HG03097 (cell line): Measurements from ENCODE around the gene PPM1H.

Source experiments
- ATAC-seq: cut with Tn5 transposase; IDR thresholded peaks from one replicate; pipeline ENCODE4 v1.9.1; 2021; ENCODE audit not compliant: unreplicated experiment, low FRiP score

The PPM1H gene

DNA sequence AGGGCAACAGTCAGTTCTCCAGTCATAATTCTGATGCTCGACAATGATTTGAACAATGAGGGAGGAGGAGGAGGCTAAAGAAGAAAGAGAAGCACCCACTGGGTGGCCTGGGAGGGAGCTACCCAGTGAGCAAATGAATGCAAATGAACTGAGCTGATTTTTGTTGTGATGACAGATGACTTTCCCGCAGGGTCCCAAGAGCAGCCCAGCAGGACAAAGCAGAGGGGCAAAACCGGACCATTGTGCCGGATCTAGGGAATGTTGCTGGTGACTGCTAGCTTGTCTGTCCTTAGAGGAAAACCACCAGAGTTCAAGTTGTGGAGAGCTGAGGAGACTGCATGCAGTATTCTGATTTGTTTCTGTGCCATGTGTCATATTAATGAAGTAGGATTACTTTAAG is 305.5 kb downstream of the PPM1H start:
- no peak for ATAC-seq

DNA sequence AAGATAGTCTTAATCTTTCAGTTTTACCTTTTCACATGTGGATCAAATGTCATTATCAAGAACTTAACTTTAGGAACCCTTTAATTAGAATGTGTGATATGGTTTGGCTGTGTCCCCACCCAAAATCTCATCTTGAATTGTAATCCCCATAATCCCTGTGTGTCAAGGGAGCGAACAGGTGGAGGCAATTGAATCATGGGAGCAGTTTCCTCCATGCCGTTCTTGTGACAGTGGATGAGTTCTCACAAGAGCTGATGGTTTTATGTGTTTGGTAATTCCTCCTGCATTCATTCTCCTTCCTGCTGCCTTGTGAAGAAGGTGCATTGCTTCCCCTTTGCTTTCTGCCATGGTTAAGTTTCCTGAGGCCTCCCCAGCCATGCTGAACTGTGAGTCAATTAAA is 307.8 kb downstream of the PPM1H start:
- no peak for ATAC-seq

DNA sequence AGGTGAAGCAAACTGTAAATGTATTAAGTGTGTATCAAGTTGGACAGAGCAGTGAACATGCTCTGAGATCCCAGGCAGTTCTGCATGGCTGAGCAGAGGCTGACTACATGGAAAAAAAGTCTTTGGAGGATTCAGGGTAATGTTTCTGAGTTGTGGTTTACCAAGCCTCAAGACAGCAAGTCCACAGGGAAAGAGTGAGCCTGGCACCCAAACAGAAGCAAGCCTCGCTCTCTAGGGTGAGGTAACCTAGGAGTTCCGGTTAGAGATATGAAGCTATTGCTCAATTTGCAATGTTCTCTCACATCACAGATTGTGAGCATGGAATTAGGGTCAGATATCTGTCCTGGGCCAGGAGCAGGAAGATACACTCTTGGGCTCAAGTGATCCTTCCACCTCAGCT is 309.7 kb downstream of the PPM1H start:
- ATAC-seq: no peak

DNA sequence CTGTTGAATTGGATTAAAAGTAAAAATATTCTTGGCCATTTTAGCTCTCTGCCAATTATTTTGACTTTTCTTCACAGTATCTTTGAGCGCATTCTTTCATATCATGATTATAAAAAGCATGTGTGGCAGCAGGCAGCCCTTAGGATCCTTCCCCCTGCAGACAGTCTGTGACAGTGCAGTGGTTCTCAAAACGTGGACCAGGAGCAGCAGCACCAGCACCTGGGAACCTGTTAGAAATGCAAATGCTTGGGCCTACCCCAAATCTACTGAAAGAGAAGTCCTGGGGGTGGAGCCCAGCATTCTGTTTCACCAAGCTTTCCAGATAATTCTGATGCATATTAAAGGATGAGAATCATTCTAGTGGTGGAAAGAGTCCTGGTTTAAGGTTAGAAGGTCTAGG is 312.8 kb downstream of the PPM1H start:
- no peak for ATAC-seq

DNA sequence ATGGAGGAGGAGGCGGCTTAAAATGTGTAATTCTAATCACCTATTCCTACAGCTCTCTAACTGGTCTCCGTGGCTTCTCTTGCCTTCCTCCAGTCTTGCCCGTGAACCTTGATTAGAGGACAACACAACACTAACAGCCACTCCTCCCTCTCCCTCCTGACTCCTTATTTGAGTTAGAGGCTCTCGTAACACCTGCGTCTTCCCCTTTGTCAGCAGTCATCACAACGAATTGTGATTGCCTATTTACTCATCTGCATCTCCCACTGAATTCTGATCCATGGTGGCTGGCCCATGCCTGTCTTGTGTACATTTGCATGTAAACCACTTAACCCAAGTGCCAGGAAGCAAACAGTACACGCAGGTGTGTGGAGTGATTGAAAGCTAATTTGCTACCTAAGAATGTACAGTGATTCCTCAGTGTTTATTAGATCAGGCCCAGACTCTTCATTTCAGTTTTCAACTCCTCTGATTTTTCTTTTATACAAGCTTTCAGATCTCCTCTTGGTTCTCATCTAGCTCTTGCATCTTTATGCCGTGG is 313.8 kb downstream of the PPM1H start:
- no peak for ATAC-seq

DNA sequence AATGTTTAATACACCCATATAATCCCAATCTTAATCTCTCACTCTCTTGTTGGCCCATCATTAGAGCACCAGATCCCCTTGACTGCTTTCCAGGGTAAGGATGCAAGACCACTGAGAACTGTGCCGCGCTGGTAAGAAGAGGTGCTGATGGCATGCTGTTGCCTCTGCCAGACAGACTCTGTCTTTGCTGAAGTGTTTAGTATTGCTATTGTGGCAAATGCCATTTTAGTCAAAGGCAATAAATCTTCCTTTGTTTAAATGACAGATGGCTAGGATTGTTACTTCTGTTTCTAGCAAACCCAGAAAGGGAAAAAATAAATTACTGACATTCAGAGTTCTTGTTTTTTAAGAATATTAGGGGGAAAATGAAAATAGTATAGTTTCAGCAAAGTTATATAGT is 316.0 kb downstream of the PPM1H start:
- ATAC-seq: no peak

DNA sequence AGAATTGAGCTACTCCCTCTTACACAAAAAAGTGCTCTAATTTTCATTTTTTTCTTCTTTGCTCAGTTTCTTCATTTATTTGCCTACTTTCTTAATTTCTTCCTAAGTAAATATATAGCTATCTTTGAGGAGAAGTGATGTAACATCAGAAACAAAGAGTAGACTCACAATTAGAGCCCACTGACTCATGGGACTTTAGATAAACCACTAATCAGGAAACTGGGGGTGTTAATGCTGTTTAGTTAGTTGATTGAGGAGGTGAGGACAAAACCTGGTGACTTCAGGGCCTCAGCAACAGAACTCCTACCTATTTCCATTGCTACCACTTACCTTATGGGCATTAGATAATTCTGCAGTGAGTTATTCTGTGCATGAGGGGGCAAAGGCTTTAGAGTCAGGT is 316.6 kb downstream of the PPM1H start:
- ATAC-seq: no peak

DNA sequence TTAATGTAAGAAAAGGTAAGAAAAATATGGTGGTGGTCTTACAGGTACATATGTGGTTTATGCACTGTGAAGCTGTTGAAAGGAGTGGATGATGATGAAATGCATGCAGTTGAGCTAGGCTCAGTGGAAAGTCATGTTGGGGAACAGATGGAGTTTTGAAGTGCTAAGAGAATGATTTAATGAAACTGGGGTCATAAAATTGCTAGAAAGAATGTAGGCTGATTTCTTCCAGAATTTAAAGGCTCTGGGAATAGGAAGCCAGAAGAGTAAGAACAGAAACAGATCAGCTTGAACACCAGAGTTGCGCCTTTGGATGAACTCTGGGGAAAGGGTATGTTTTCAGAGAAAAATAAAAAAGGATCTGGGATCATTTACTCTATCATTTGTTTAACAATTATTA is 321.9 kb downstream of the PPM1H start:
- ATAC-seq: no peak

DNA sequence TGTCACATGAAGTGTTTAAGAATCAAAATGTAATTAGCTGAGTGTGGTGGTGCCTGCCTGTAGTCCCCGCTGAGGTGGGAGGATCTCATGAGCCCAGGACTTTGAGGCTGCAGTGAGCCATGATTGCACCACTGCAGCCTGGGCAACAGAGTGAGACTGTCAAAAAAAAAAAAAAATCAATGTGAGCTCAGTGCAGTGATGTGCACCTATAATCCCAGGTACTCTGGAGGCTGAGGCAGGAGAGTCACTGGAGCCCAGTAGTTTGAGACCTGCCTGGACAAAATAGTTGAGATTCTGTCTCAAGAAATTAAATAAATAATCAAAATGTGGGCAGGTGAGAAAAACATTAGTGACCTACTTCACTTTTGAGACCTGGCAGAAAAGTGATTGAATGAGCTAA is 328.3 kb downstream of the PPM1H start:
- ATAC-seq: no peak

DNA sequence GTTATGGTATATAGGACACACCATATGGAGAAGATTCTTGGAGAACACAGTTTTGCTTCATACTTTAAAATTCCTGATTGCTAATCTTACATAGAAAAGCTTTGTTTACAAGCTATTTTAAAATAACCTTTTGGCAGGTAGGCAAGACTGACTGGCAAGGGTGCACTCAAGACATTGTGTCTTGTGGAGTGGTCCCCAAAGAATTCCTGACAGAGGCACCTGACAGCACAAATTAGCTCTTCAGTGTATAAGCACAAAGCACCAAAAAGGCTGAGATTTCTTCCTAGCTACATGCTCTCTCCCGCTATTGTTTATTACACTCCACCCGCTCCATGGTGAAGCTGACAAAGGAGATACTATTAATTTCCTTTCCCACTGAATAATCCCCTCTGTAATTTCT is 329.0 kb downstream of the PPM1H start:
- ATAC-seq: no peak

DNA sequence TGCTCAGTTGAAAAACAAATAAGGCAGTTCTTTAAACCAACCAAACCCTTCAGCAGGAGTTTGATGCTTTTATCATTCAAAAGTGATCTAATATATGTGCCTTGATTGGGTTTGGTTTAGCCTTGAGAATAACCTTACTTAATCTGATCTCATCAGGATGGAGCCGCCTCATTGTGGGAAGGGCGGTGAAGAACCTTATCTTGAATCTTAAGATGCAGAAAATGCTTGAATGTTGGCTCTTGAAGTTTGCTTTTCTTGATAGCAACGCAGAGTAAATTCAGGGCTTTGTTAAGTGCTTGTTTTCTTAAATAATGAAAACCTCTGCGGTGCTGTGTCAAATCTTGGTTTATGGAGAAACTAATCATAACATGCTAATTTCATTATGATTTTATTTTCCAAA is 330.1 kb downstream of the PPM1H start:
- ATAC-seq: no peak

DNA sequence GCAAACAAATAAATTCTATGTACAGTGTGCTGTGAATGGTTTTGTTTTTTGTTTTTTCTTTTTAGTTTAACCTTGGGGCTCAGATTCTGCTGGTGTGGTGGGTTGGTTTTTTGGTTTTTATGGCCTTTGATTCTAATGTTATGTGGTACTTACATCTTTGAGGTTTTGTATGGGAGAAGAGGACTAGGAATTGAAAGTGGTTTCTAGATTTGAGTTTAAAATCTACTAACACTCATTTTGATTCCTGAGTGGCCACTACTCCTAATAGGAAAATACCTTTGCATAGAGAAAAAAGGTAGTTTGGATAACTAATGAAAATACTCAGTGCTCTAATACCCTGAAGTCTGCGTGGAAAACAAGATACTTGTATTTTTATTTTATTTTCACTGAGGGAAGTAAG is 330.6 kb downstream of the PPM1H start:
- ATAC-seq: no peak

DNA sequence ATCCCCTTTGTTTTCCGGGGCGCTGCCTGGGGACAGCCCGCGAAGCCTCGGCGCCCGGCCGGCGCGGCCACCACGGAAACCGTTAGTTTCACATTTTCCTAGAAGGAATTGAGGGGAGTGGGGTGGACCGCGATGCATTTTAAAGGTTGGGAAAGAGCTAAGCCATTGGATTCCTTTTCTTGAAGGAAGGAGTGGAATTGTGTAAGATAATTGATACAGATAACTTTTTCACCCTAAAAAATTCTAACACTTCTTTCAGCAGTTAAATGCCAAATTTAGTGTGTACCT is 331.2 kb downstream of the PPM1H start:
- ATAC-seq: no peak

DNA sequence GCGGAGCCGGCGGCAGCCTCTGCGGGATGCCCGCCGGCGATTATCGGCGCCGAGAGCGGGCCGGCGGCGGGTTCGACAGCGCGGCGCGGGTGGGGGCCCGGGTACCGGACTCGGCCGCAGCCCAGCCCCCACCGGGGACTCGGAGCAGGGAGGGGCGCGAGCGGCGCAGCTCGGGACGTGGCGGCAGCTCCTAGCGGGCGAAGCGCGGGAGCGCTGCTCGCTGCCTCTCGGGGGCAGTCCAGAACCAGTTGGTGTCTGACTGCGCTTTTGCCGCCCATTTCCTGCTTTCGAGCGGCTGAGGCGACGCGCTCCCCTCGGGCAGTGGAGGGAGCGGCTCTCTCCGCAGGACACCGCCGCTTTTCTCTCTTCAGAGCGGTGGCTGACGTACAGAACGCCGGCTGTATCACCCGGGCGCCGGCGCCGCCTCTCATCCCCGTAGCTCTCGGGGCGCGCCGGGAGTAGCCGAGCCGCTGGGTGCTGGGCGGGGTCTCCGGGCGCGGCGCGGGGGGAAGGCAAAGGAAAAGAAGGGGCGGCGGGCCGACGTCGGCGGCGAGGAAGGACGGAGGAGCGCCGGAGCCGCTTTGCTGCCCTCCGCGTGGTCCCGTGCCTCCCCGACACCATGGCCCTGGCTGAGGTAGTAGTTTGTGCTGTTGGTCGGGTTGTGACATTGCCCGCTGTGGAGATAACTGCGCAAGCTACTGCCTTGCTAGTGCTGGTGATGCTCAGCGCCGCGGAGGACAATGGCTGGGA is 331.7 kb downstream of the PPM1H start:
- peak; percentile 73 for ATAC-seq

DNA sequence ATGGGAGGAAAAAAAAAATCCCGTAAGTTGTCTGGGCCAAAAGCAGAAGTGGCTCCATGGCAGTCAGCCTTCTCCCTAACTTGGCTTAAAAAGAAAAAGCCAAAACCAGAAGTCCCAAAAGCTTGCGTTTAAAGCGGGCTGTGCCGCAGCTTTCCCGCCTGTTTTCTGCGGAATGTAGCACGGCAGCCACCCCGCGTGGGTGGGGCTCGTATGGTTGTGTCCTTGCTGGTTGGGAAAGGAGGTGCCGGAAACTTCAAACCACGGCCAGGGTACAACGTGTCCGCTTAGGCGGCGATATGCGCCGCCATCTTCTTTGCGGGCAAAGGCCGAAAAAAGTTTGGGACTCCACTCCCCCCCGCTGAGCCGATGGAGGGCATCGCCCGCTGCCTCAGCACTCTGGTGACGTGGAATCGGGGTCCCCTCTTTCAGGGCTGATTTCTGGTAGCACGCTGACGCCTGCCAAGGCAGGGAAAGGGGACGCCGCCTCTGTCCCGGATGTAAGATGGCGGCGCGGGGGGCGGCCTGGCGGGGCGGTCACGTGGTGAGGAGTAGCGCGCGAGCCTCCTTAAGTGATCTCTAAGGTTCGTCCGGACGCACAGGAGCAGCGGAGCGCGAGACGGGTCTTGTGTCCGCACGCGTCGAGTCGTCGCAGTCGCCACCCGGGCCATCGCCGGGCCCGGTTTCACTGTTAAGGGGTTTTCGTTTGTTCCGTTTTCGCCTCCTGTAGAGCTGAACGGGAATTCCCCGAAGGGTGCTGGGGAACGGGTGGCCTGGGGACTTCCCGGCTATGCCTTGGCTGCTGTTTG is 332.5 kb downstream of the PPM1H start:
- ATAC-seq: peak; percentile 68

DNA sequence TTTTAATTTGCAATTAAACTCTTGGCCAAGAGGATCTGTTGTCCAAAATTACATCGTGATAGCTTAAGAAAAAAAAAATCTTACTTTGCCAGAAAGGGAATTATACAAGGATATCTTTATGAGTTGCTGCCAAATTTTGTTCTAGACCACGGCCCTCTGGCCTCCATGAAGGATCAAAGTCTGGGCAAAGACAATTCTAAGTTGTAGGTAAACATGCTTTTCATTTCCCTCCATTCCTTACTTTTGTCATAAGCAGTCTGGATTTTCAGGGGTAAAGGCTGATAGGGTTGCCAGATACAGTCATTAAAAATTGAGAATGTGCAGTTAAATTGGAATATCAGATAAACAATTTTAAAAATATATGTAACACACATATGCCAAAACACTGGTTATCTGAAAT is 333.2 kb downstream of the PPM1H start:
- ATAC-seq: no peak

DNA sequence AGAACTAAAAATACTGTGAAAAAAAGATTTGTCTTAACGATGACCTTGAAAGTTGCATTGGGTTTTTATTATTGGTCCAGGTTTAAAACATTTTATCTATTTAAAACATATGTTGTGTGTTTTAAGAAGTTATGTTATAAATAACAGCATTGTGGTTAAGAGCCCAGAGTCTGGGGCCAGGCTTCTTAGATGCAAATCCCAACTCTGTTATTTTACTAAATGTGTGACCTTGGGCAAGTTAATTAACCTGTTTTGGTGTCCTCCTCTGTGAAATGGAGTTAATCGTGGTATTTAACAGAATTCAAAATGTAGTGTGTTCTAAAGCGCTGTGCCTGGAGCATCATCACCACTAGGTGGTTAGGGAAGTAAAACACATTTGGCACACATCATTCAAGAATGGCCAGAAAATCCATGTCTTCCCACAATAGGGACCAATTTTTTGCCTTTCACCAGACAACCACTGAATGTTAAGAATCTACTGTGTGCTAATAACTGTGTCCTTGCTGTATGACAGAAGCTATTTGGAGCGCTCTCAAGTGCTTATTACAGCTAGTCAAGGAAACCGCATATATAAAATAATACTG is 335.0 kb downstream of the PPM1H start:
- ATAC-seq: no peak

DNA sequence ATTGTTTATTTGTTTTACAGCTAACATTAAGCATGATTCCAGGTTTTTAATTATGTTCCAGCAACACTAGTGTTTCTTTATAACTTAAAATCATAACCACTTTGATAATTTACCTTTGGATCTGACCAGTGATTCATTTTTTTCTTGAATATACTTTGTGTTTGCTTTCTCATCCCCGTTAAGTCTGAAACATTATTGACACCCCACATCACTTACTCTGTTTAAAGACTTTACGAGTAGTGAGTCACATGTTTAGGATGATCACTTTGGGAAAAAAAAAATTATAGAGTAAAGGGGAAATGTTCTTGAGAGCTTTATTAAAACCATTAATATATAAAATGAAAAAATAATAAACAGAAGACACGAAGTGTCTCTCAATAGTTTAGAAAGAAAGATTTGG is 336.1 kb downstream of the PPM1H start:
- no peak for ATAC-seq

DNA sequence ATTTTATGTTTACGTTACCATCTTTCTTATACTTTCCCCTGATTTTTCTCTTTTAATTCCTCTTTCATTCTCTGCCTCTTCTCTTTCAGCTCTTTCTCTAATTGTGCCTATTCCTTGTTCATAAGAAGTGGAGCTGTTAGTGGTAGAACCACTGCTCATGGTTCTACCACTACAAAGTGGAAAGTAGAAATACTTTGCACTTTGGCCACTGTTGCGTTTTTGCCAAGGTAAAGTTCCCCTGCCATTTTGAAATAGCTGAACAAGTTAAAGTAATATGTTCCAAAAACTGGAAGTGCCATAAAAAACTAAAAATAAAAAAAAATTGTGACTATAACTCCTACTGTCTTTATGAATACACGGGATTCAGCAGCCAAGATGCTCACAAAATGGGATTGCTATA is 337.7 kb downstream of the PPM1H start:
- no peak for ATAC-seq
